SK-N-SH (cell line): ENCODE results near the gene PLLP. TPM values are rescaled to one million over a fixed set of nuclear protein-coding genes. Genes with fewer than 3 reads are reported as not detected.

Experiments used
- CTCF ChIA-PET: fragments of 300-600, 350-600 bp; formaldehyde crosslinking; extraction: SDS; loops from one replicate; lab custom pipeline; 2021; lab: Yijun Ruan, JAX
- POLR2A ChIA-PET: fragments of 350-600 bp; sonication (Branson Sonifier 250); formaldehyde crosslinking; extraction: SDS; loops from one replicate; lab custom pipeline; 2020; ENCODE audit warnings: antibody characterized with exemption, inconsistent platforms; lab: Yijun Ruan, JAX
- DNase-seq: peaks from one replicate; pipeline ENCODE4 v3.0.0; 2012
- H2AFZ ChIP-seq: fragments of 200-600 bp; sonication (generic); 2 replicates; pipeline ENCODE4 v1.8.1; 2016; ENCODE audit warnings: antibody characterized with exemption, mild to moderate bottlenecking, low read depth
- H3F3A ChIP-seq: fragments of 200-600 bp; sonication (generic); replicated peaks from 2 replicates; pipeline ENCODE3; 2016; ENCODE audit warnings: antibody characterized with exemption, mild to moderate bottlenecking; ENCODE audit not compliant: insufficient read depth
- H3K27ac ChIP-seq, 2 experiments: fragments of 200-500 bp in 1 of 2; fragments of 200-600 bp in 1 of 2; sonication (Bioruptor generic) in 1 of 2; sonication (generic), shearing (Covaris generic) in 1 of 2; 2 replicates each; pipeline versions ENCODE4 v1.5.1 to v1.6.1; 2014 to 2016; ENCODE audit warnings: low read depth in 2 of 2, inconsistent platforms in 1 of 2, low read length in 1 of 2, mild to moderate bottlenecking in 1 of 2, mixed read lengths in 1 of 2
- H3K27me3 ChIP-seq: fragments of 200-600 bp; sonication (generic), shearing (Covaris generic); 2 replicates; pipeline ENCODE4 v1.6.1; 2016; ENCODE audit warnings: mixed run types; ENCODE audit not compliant: insufficient read depth
- H3K36me3 ChIP-seq, 2 experiments: fragments of 200-500 bp in 1 of 2; fragments of 200-600 bp in 1 of 2; sonication (Bioruptor generic) in 1 of 2; sonication (generic) in 1 of 2; replicated peaks in 1 of 2; 2 replicates each; pipeline versions ENCODE3 to v1.5.1; 2014 to 2016; ENCODE audit warnings: low read length in 1 of 2, mild to moderate bottlenecking in 1 of 2; ENCODE audit not compliant: insufficient read depth in 2 of 2, control insufficient read depth in 1 of 2
- H3K4me1 ChIP-seq, 2 experiments: fragments of 200-500 bp in 1 of 2; fragments of 200-600 bp in 1 of 2; sonication (Bioruptor generic) in 1 of 2; sonication (generic), shearing (Covaris generic) in 1 of 2; 2 replicates each; pipeline versions ENCODE4 v1.5.1 to v1.6.1; 2014 to 2016; ENCODE audit warnings: low read depth in 1 of 2, low read length in 1 of 2, mixed run types in 1 of 2; ENCODE audit not compliant: insufficient read depth in 2 of 2, control insufficient read depth in 1 of 2
- H3K4me2 ChIP-seq: fragments of 200-600 bp; sonication (generic), shearing (Covaris generic); 2 replicates; pipeline ENCODE4 v1.6.1; 2017; ENCODE audit warnings: mixed run types
- H3K4me3 ChIP-seq, 2 experiments: fragments of 200-500 bp in 1 of 2; fragments of 200-600 bp in 1 of 2; sonication (Bioruptor generic) in 1 of 2; sonication (generic), shearing (Covaris generic) in 1 of 2; 2 replicates each; pipeline versions ENCODE4 v1.5.1 to v1.8.1; 2014 to 2016; ENCODE audit warnings: low read depth in 2 of 2, inconsistent platforms in 1 of 2, low read length in 1 of 2, mild to moderate bottlenecking in 1 of 2, mixed read lengths in 1 of 2, moderate library complexity in 1 of 2
- H3K79me2 ChIP-seq: fragments of 200-600 bp; sonication (generic); 2 replicates; pipeline ENCODE4 v1.8.1; 2017; ENCODE audit warnings: mild to moderate bottlenecking; ENCODE audit not compliant: insufficient read depth
- H3K9ac ChIP-seq: fragments of 200-600 bp; sonication (generic); 2 replicates; pipeline ENCODE4 v1.6.1; 2017; ENCODE audit warnings: mixed run types
- H3K9me2 ChIP-seq: fragments of 200-600 bp; sonication (generic); 2 replicates; pipeline ENCODE4 v1.6.1; 2017; ENCODE audit warnings: mixed run types
- H3K9me3 ChIP-seq: fragments of 200-600 bp; sonication (generic); 2 replicates; pipeline ENCODE4 v1.6.1; 2017; ENCODE audit warnings: mixed run types, mild to moderate bottlenecking, moderate library complexity
- H4K20me1 ChIP-seq: fragments of 200-600 bp; sonication (generic); 2 replicates; pipeline ENCODE4 v1.6.1; 2017; ENCODE audit warnings: mild to moderate bottlenecking, mixed run types; ENCODE audit not compliant: insufficient read depth
- EP300 ChIP-seq, 2 experiments: IDR thresholded peaks; 2 replicates each; pipeline versions ENCODE4 v1.4.0 to v1.6.1; 2012; ENCODE audit warnings: borderline replicate concordance in 1 of 2, low read depth in 1 of 2, low read length in 1 of 2
- FOSL2 ChIP-seq: IDR thresholded peaks from 2 replicates; pipeline ENCODE4 v1.4.0; 2012; ENCODE audit warnings: low read depth, mild to moderate bottlenecking, moderate library complexity, borderline replicate concordance
- FOXJ3 ChIP-seq: sonication (generic); formaldehyde crosslinking; IDR thresholded peaks from 2 replicates; pipeline ENCODE4 v1.5.1; 2020; ENCODE audit warnings: mild to moderate bottlenecking, missing genetic modification reagents
- IRF3 ChIP-seq: fragments of 150-350 bp; IDR thresholded peaks from 2 replicates; pipeline ENCODE4 v1.6.1; 2016; ENCODE audit warnings: mild to moderate bottlenecking, low read depth, low read length
- JUND ChIP-seq: IDR thresholded peaks from 2 replicates; pipeline ENCODE4 v1.4.0; 2012
- MEF2A ChIP-seq: IDR thresholded peaks from 2 replicates; pipeline ENCODE4 v1.4.0; 2012; ENCODE audit warnings: low read depth, borderline replicate concordance
- NRF1 ChIP-seq: IDR thresholded peaks from 2 replicates; pipeline ENCODE4 v1.6.1; 2012; ENCODE audit warnings: low read depth, mild to moderate bottlenecking, low read length
- PBX3 ChIP-seq: IDR thresholded peaks from 2 replicates; pipeline ENCODE4; 2012
- RAD21 ChIP-seq: IDR thresholded peaks from 2 replicates; pipeline ENCODE4 v1.6.1; 2012; ENCODE audit warnings: mild to moderate bottlenecking, low read length
- REST ChIP-seq: IDR thresholded peaks from 2 replicates; pipeline ENCODE4 v1.6.1; 2012; ENCODE audit warnings: mild to moderate bottlenecking, low read depth, low read length, moderate library complexity
- TAF1 ChIP-seq: IDR thresholded peaks from 2 replicates; pipeline ENCODE4 v1.6.1; 2012; ENCODE audit warnings: low read depth, mild to moderate bottlenecking, low read length, moderate library complexity, borderline replicate concordance
- TCF12 ChIP-seq: IDR thresholded peaks from 2 replicates; pipeline ENCODE4 v1.4.0; 2012
- USF1 ChIP-seq: IDR thresholded peaks from 2 replicates; pipeline ENCODE4 v1.4.0; 2012; ENCODE audit warnings: low read depth, borderline replicate concordance
- YY1 ChIP-seq: IDR thresholded peaks from 2 replicates; pipeline ENCODE4 v1.4.0; 2012; ENCODE audit warnings: low read depth, mild to moderate bottlenecking
- ZBTB33 ChIP-seq: IDR thresholded peaks from 2 replicates; pipeline ENCODE4 v1.4.0; 2012; ENCODE audit warnings: low read depth, borderline replicate concordance
- WGBS: methylation state at CpG from one replicate; pipeline ENCODE4 v1.1.6; 2017; ENCODE audit warnings: low lambda C conversion rate; 5-methylcytosine and 5-hydroxymethylcytosine counted together
- polyA plus RNA-seq, 3 experiments: library from polyadenylated mRNA; depleted of rRNA; stranded (reverse); fragments of >200 nt; gene quantifications; 2 replicates each; pipeline ENCODE4 v1.2.3, GENCODE V29; 2012
- TF ChIP-seq, protein P1 (sequence below): fragments of 150-350 bp; IDR thresholded peaks from 2 replicates; pipeline ENCODE4 v1.6.1; 2017; ENCODE audit warnings: antibody characterized with exemption, low read length, low read depth, borderline replicate concordance

PLLP gene
- polyA plus RNA-seq, 1 of the 3 experiments (the other 2 are of a cell fraction): 1.3 TPM

DNA sequence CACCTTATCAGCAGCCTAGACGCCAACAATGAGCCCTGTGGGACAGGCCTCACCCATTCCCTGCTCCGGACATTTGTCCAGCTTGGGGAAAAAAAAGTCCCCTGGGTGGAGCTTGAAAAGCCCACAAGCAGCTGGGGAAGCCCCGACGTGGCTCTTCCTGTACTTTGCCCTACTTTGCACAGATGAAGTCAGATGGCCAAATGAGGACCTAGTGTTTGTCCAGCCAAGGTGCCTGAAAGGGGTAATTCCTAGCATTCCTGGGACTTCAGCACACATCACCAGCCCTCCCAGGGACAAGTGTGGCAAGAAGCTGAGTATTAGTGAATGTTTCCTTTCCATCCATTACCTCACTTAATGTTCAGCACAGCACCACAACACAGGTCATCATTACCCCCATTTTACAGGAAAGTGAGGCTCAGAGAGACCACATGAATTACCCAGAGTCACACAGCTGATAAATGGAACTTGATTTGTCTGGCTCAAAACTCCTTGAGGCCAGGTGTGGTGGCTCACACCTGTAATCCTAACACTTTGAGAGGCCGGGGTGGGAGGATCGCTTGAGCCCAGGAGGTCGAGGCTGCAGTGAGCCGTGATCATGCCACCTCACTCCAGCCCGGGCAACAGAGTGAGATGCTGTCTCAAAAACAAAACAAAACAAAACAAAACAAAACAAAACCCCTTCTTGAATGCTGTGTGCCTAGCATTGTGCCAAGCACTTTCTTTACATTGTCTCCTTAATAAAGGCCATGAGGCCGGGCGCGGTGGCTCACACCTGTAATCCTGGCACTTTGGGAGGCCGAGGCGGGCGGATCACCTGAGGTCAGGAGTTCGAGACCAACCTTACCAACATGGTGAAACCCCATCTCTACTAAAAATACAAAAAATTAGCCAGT is 19.9 kb upstream of the PLLP start:
- H3F3A ChIP-seq: peaks cover 6% of the 10 kb centered on the region
- no peak overlapping the region for H3K27ac ChIP-seq
- H3K79me2 ChIP-seq: no peaks in the 10 kb centered on the region
- H3K4me2 ChIP-seq: 0 out of 2 replicates have a peak overlapping the region, but pooled peaks have one; percentile 12
- H3K4me1 ChIP-seq: peaks cover 0 to 4% of the 10 kb centered on the region in 2 experiments; a peak in 1 of 4 replicates
- H4K20me1 ChIP-seq: no peaks in the 10 kb centered on the region
- no peaks in the 10 kb centered on the region for H3K27me3 ChIP-seq
- H3K9me2 ChIP-seq: no peaks in the 10 kb centered on the region
- no peak overlapping the region for H2AFZ ChIP-seq
- no peaks in the 10 kb centered on the region for H3K36me3 ChIP-seq
- no peak overlapping the region for H3K4me3 ChIP-seq
- no peaks in the 10 kb centered on the region for H3K9me3 ChIP-seq
- DNase-seq: no peak
- WGBS: 87% methylated on average over 15 of the region's 16 CpGs
- ChIA-PET CTCF (interaction anchor here (1.5 to 26.6 kb wide), 2 partner anchors 112 to 215 kb away, joined by 7 to 544 read pairs; no protein-coding TSS in a partner anchor), POLR2A (no interaction called here)
- no peak overlapping the region for H3K9ac ChIP-seq
- no peak for TF ChIP-seq RAD21
- TF ChIP-seq IRF3: no peak
- TF ChIP-seq TAF1: no peak
- TF ChIP-seq ZBTB33: no peak
- no peak for TF ChIP-seq JUND
- no peak for TF ChIP-seq REST
- TF ChIP-seq, protein P1, sequence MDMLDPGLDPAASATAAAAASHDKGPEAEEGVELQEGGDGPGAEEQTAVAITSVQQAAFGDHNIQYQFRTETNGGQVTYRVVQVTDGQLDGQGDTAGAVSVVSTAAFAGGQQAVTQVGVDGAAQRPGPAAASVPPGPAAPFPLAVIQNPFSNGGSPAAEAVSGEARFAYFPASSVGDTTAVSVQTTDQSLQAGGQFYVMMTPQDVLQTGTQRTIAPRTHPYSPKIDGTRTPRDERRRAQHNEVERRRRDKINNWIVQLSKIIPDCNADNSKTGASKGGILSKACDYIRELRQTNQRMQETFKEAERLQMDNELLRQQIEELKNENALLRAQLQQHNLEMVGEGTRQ: no peak
- TF ChIP-seq EP300 (IDR thresholded peaks at IDR 0.05; ENCODE audit: borderline replicate concordance in 1 of 2, low read depth in 1 of 2, low read length in 1 of 2): no peak
- TF ChIP-seq MEF2A: no peak
- TF ChIP-seq TCF12: no peak
- no peak for TF ChIP-seq YY1
- TF ChIP-seq FOXJ3 (CRISPR knock-in tag): no peak
- no peak for TF ChIP-seq PBX3
- TF ChIP-seq USF1: no peak
- TF ChIP-seq FOSL2: no peak
- no peak for TF ChIP-seq NRF1
